Kasumi-1 (cell line): Measurements from ENCODE around the gene KLHL40.
"Not testable (repeated sequence)": the region's sequence is repeated elsewhere in the genome, so short reads cannot be mapped to it uniquely, and the experiment has no call there.

Experiments used
- DNase-seq, 2 experiments: peaks; one replicate each; lab custom pipeline; 2025; lab: John Stamatoyannopoulos, UW

Gene KLHL40

DNA sequence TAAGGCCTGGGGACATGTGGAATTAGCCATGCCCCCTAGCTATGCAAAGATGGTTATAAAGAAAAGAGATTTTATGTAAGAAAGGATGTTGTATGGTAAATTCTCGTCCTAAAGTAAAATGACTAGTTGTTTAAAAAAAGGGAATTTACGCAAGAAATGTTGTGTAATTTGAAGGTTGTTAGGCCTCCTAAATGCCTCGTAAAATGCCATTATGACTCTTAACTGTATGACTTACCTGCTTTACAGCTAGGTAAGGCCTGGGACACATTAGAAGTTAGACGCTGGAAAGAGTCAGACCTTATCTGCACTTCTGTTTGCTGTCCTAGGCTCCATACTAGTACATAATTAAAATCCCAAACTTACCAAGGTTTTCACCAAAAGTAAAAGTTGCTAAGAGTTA, 34.8 kb downstream of the KLHL40 start:
- no peak for DNase-seq

GRCh38 chr3:42721690-42722089, 36.4 kb downstream of the KLHL40 start:
- DNase-seq: no peak

GRCh38 chr3:42722442-42722841, 37.1 kb downstream of the KLHL40 start:
- not testable (repeated sequence) for DNase-seq

DNA sequence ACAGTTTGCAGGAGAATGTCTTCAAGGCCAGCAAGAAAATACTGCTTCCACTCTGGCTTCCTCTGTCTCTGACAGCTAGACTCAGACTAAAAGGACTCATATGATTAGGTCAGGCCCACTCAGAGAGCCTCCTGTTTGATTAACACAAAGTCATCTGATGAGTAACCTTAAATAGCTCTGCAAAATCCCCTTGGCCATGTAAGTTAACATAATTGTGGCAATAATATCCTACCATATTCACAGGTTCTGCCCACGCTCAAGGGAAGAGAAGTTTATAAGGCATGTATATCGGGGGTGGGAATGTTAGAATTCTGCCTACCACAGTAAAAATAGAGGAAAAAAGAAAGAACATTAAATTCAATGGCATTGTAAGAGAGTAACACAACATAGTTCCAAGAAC, 37.9 kb downstream of the KLHL40 start:
- DNase-seq: no peak

GRCh38 chr3:42725454-42725853, 40.1 kb downstream of the KLHL40 start:
- DNase-seq: no peak

GRCh38 chr3:42728056-42728455, 42.7 kb downstream of the KLHL40 start:
- DNase-seq: no peak

GRCh38 chr3:42728668-42729364, 43.5 kb downstream of the KLHL40 start:
- no peak for DNase-seq

- no peak for DNase-seq
These were observed 44.2 kb downstream of the KLHL40 start for GRCh38 chr3:42729404-42730145.

- no peak for DNase-seq
These were observed 45.0 kb downstream of the KLHL40 start for GRCh38 chr3:42730294-42730693.

GRCh38 chr3:42730706-42731420, 45.5 kb downstream of the KLHL40 start:
- no peak for DNase-seq

- no peak for DNase-seq
These were observed 46.3 kb downstream of the KLHL40 start for GRCh38 chr3:42731476-42732195.

DNA sequence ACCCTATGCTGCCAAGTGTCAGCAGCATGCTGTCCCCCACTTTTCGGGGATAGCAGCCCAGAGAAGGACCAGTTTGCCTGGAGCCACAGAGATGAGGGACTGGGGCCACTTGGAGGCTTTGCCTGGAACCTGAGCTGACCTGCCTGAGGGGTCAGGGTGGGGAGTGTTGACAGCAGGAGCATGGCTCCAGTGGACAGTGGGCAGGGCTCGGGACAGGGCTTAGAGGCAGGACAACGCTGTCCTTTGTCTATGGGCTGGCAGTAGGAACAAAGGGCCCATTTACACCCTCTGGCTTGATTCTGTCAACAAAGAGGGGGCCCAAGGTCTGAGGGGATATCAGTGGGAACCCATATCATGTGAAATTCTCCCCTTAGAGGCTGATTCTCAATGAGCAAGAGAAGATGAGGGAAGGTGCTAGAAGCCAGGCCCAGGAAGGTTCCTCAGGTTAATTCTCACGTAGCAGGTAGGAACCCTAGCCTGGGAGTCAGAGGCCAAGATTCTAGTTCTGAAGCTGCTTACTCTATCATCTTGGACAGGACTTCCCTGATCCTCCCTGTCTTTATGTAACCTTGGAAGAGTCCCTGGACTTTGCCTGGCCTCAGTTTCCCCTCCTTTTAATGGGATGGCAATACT, 47.0 kb downstream of the KLHL40 start:
- DNase-seq: no peak

- no peak for DNase-seq
These were observed 47.6 kb downstream of the KLHL40 start for GRCh38 chr3:42732829-42733459.

DNA sequence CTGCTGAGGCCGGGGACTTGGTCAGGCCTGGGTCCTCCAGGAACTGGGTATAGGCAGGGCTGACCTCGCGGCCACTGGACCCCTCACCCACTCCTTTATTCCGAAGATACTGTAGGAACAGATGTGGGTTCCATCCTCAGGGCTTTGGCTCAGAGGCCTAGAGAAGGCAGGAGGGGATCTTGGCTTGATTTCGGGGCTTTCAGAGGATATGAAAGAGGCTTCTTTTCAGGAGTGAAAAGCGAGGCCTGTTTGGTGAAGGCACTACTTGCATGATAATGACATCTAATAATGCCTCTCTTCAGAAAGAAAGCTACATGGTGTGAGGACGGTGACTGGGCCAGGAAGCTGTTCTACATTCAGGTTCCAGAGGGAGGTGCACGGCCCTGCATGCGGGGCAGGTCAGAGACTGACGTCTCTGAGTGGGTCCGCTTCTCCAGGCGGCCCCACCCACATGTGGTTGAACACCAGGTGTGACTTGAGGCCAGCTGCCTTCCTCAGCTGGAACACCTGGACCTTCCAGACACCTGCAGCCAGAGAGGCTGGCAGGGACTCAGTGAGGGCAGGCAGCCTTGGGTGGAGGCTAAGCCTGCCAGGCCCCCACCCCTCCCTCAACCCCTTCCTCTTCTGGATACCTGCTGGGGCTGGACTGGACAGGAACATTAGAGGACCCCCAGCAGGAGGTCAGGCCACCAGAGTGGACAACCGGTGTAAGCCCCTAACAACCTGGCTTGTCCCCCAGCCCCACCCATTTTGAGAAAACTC, 48.3 kb downstream of the KLHL40 start:
- no peak for DNase-seq

DNA sequence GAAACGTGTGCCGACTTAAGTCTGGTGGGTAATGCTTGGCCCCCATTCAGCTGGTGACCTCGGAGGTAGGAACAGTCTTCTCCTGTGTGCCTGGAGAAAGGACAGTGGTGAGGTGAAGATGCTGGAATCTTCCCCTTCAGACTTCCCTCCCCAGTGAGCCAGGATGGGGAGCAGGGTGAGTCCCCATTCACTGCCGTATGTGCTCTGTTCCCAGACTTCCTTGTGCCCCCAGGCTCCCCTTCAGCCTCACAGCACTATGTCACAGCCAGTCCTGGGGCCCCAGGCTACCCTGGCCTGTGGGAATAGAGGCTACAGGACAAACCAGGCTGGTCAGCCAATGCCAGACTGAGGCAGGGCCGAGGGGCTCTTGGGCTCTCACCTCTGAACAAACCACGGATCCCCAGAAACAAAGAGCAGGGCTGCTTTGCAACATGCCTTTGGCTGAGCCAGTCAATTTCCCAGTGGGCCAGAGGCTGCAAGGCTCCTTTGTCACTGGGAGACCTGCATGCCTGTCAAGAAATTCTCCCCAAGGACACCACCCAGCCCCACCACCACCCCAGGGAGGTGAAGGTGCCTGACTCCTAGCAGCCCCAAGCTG, 49.0 kb downstream of the KLHL40 start:
- no peak for DNase-seq

- DNase-seq: no peak
These were observed 49.7 kb downstream of the KLHL40 start for GRCh38 chr3:42735019-42735418.

- no peak for DNase-seq
These were observed 50.3 kb downstream of the KLHL40 start for GRCh38 chr3:42735615-42736014.

- DNase-seq: no peak
These were observed 50.7 kb downstream of the KLHL40 start for GRCh38 chr3:42736081-42736480.

DNA sequence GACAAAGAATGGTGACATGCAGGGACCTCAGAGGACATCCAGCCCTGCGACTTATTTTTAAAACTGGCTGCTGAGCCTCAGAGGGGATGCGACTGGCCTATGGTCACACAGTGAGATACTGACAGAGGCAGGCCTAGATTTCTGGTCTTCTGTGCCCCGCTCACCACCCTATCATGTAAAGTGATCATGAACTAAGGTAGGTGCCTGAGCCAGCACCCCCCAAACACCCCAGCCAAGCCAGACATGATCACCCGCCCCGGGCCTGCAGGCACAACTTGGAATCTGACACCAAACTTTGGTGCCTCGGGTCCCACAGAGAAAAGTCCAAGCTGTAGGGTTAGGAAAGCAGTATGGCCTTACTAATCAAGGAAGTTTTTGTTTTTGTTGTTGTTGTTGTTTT, 51.2 kb downstream of the KLHL40 start:
- no peak for DNase-seq
